ENCODE data around the gene LIMS4. TPM values are rescaled to one million over a fixed set of nuclear protein-coding genes. Genes with fewer than 3 reads are reported as not detected.
"Not testable (repeated sequence)": the region's sequence is repeated elsewhere in the genome, so short reads cannot be mapped to it uniquely, and the experiment has no call there.

LIMS4 gene
- total RNA-seq, 2 donors from 2014 or later, result 0.44 to 1.4 TPM

GRCh38 chr2:110425725-110426124, 46.9 kb downstream of the LIMS4 start:
- DNase-seq; H3K9me3 ChIP-seq (ENCODE audit: control insufficient read depth, low read length, poor library complexity, severe bottlenecking); H3K36me3 Mint-ChIP-seq (ENCODE audit: low read depth); H3K27ac Mint-ChIP-seq; H3K4me3 Mint-ChIP-seq; H3K27me3 Mint-ChIP-seq; ATAC-seq; H3K4me1 Mint-ChIP-seq: not testable (repeated sequence)

- H3K4me1 Mint-ChIP-seq; H3K9me3 ChIP-seq (ENCODE audit: control insufficient read depth, low read length, poor library complexity, severe bottlenecking); H3K36me3 Mint-ChIP-seq (ENCODE audit: low read depth); H3K27ac Mint-ChIP-seq; ATAC-seq; H3K27me3 Mint-ChIP-seq; H3K4me3 Mint-ChIP-seq; DNase-seq: not testable (repeated sequence)
Observed at GRCh38 chr2:110424421-110424820, 48.2 kb downstream of the LIMS4 start.

GRCh38 chr2:110423574-110423962, 49.0 kb downstream of the LIMS4 start:
- not testable (repeated sequence) for H3K27me3 Mint-ChIP-seq; H3K36me3 Mint-ChIP-seq (ENCODE audit: low read depth); DNase-seq; H3K4me3 Mint-ChIP-seq; H3K4me1 Mint-ChIP-seq; H3K9me3 ChIP-seq (ENCODE audit: control insufficient read depth, low read length, poor library complexity, severe bottlenecking); H3K27ac Mint-ChIP-seq
- peak; percentile 36 for ATAC-seq

- DNase-seq; H3K36me3 Mint-ChIP-seq (ENCODE audit: low read depth); H3K27ac Mint-ChIP-seq; H3K27me3 Mint-ChIP-seq; H3K9me3 ChIP-seq (ENCODE audit: control insufficient read depth, low read length, poor library complexity, severe bottlenecking); H3K4me1 Mint-ChIP-seq; H3K4me3 Mint-ChIP-seq: not testable (repeated sequence)
- peak; percentile 21 for ATAC-seq
Observed at GRCh38 chr2:110422852-110423573, 49.6 kb downstream of the LIMS4 start.

GRCh38 chr2:110420641-110421354, 51.8 kb downstream of the LIMS4 start:
- not testable (repeated sequence) for H3K36me3 Mint-ChIP-seq (ENCODE audit: low read depth)

GRCh38 chr2:110407142-110407541, 65.5 kb downstream of the LIMS4 start:
- not testable (repeated sequence) for H3K36me3 Mint-ChIP-seq (ENCODE audit: low read depth); H3K4me3 Mint-ChIP-seq; H3K4me1 Mint-ChIP-seq; ATAC-seq; DNase-seq; H3K27me3 Mint-ChIP-seq; H3K27ac Mint-ChIP-seq; H3K9me3 ChIP-seq (ENCODE audit: control insufficient read depth, low read length, poor library complexity, severe bottlenecking)

More at GRCh38 chr2:110420641-110421354, 51.8 kb downstream of the LIMS4 start:
- not testable (repeated sequence) for H3K4me3 Mint-ChIP-seq; H3K4me1 Mint-ChIP-seq; H3K9me3 ChIP-seq (ENCODE audit: control insufficient read depth, low read length, poor library complexity, severe bottlenecking); ATAC-seq; H3K27ac Mint-ChIP-seq; H3K27me3 Mint-ChIP-seq; DNase-seq

GRCh38 chr2:110404988-110405387, 67.6 kb downstream of the LIMS4 start:
- H3K27me3 Mint-ChIP-seq; H3K4me3 Mint-ChIP-seq; H3K27ac Mint-ChIP-seq; H3K9me3 ChIP-seq (ENCODE audit: control insufficient read depth, low read length, poor library complexity, severe bottlenecking); ATAC-seq; H3K36me3 Mint-ChIP-seq (ENCODE audit: low read depth); DNase-seq; H3K4me1 Mint-ChIP-seq: not testable (repeated sequence)

GRCh38 chr2:110404246-110404645, 68.4 kb downstream of the LIMS4 start:
- ATAC-seq; H3K27ac Mint-ChIP-seq; H3K4me3 Mint-ChIP-seq; DNase-seq; H3K36me3 Mint-ChIP-seq (ENCODE audit: low read depth); H3K27me3 Mint-ChIP-seq; H3K9me3 ChIP-seq (ENCODE audit: control insufficient read depth, low read length, poor library complexity, severe bottlenecking); H3K4me1 Mint-ChIP-seq: not testable (repeated sequence)

GRCh38 chr2:110401001-110401618, 71.5 kb downstream of the LIMS4 start:
- peak; percentile 86 for ATAC-seq
- not testable (repeated sequence) for H3K4me1 Mint-ChIP-seq; H3K27me3 Mint-ChIP-seq; DNase-seq; H3K4me3 Mint-ChIP-seq; H3K27ac Mint-ChIP-seq; H3K9me3 ChIP-seq (ENCODE audit: control insufficient read depth, low read length, poor library complexity, severe bottlenecking); H3K36me3 Mint-ChIP-seq (ENCODE audit: low read depth)

GRCh38 chr2:110399378-110399777, 73.2 kb downstream of the LIMS4 start:
- H3K4me1 Mint-ChIP-seq; DNase-seq; H3K27ac Mint-ChIP-seq; H3K4me3 Mint-ChIP-seq; ATAC-seq; H3K27me3 Mint-ChIP-seq; H3K9me3 ChIP-seq (ENCODE audit: control insufficient read depth, low read length, poor library complexity, severe bottlenecking); H3K36me3 Mint-ChIP-seq (ENCODE audit: low read depth): not testable (repeated sequence)

- H3K4me3 Mint-ChIP-seq; H3K27me3 Mint-ChIP-seq; H3K9me3 ChIP-seq (ENCODE audit: control insufficient read depth, low read length, poor library complexity, severe bottlenecking); H3K27ac Mint-ChIP-seq; ATAC-seq; H3K36me3 Mint-ChIP-seq (ENCODE audit: low read depth); H3K4me1 Mint-ChIP-seq; DNase-seq: not testable (repeated sequence)
Observed at GRCh38 chr2:110395990-110396389, 76.6 kb downstream of the LIMS4 start.
